ENCODE measurements around the gene FARP1.

Gene FARP1

GRCh38 chr13:98462241-98462882, 319.5 kb downstream of the FARP1 start:
- no peak for DNase-seq (ENCODE audit: low read depth in 2 of 2)

GRCh38 chr13:98462946-98463345, 320.1 kb downstream of the FARP1 start:
- no peak for DNase-seq (ENCODE audit: low read depth in 2 of 2)

GRCh38 chr13:98466634-98467236, 323.8 kb downstream of the FARP1 start:
- DNase-seq (ENCODE audit: low read depth in 2 of 2), result peak in 1 of 2 experiments; percentile 53

- no peak for DNase-seq (ENCODE audit: low read depth in 2 of 2)
These were observed 324.5 kb downstream of the FARP1 start for GRCh38 chr13:98467263-98467985.

- no peak for DNase-seq (ENCODE audit: low read depth in 2 of 2)
These were observed 325.5 kb downstream of the FARP1 start for GRCh38 chr13:98468361-98468760.

- DNase-seq (ENCODE audit: low read depth in 2 of 2), result no peak
These were observed 326.0 kb downstream of the FARP1 start for GRCh38 chr13:98468929-98469328.

GRCh38 chr13:98470920-98471319, 328.0 kb downstream of the FARP1 start:
- DNase-seq (ENCODE audit: low read depth in 2 of 2), result no peak

GRCh38 chr13:98471934-98472333, 329.0 kb downstream of the FARP1 start:
- no peak for DNase-seq (ENCODE audit: low read depth in 2 of 2)

GRCh38 chr13:98473135-98473787, 330.4 kb downstream of the FARP1 start:
- DNase-seq (ENCODE audit: low read depth in 2 of 2), result no peak

GRCh38 chr13:98473788-98474144, 330.9 kb downstream of the FARP1 start:
- no peak for DNase-seq (ENCODE audit: low read depth in 2 of 2)

- no peak for DNase-seq (ENCODE audit: low read depth in 2 of 2)
These were observed 331.4 kb downstream of the FARP1 start for GRCh38 chr13:98474292-98474691.

- no peak for DNase-seq (ENCODE audit: low read depth in 2 of 2)
These were observed 331.9 kb downstream of the FARP1 start for GRCh38 chr13:98474761-98475160.

- no peak for DNase-seq (ENCODE audit: low read depth in 2 of 2)
These were observed 332.6 kb downstream of the FARP1 start for GRCh38 chr13:98475522-98475921.

- peak in 1 of 2 experiments; percentile 52 for DNase-seq (ENCODE audit: low read depth in 2 of 2)
These were observed 333.2 kb downstream of the FARP1 start for GRCh38 chr13:98476106-98476505.

GRCh38 chr13:98476538-98476966, 333.7 kb downstream of the FARP1 start:
- peak; percentile 74 to 85 for DNase-seq (ENCODE audit: low read depth in 2 of 2)

GRCh38 chr13:98478189-98479129, 335.6 kb downstream of the FARP1 start:
- no peak for DNase-seq (ENCODE audit: low read depth in 2 of 2)

GRCh38 chr13:98479496-98480003, 336.7 kb downstream of the FARP1 start:
- no peak for DNase-seq (ENCODE audit: low read depth in 2 of 2)

GRCh38 chr13:98480915-98481877, 338.3 kb downstream of the FARP1 start:
- DNase-seq (ENCODE audit: low read depth in 2 of 2), result peak in 1 of 2 experiments; percentile 35

- no peak for DNase-seq (ENCODE audit: low read depth in 2 of 2)
These were observed 339.9 kb downstream of the FARP1 start for GRCh38 chr13:98482476-98483444.

All from stimulated activated CD4-positive, alpha-beta T cell treated with anti-CD3 and anti-CD28 coated beads, Interleukin-12 subunit alpha, Interleukin-12 subunit beta, amount 100 ng/mL, for 24 hours (primary cell).